Glomerular visceral epithelial cell (primary cell): Measurements from ENCODE around the gene HEATR5A.
"Not testable (repeated sequence)": the region's sequence is repeated elsewhere in the genome, so short reads cannot be mapped to it uniquely, and the experiment has no call there.

ENCODE experiments used
- DNase-seq: peaks from one replicate; pipeline ENCODE4 v3.0.0-alpha.2; 2016; ENCODE audit errors: extremely low spot score

Gene HEATR5A

DNA sequence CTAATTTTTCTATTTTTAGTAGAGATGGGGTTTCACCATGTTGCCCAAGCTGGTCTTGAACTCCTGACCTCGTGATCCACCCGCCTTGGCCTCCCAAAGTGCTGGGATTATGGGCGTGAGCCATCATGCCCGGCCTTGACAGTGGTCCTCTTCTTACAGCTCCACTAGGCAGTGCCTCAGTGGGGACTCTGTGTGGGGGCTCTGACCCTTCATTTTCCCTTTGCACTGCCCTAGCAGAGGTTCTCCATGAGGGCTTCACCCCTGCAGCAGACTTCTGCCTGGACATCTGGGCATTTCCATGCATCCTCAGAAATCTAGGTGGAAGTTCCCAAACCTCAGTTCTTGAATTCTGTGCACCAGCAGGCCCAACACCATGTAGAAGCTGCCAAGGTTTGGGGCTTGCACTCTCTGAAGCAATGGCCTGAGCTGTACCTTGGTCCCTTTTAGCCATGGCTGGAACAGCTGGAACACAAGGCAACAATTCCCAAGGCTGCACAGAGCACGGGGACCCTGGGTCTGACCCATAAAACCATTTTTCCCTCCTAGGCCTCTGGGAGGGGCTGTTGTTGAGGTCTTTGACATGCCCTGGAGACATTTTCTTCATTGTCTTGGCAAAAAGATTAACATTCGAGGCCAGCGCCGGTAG is 90.4 kb downstream of the HEATR5A start:
- DNase-seq, result not testable (repeated sequence)

DNA sequence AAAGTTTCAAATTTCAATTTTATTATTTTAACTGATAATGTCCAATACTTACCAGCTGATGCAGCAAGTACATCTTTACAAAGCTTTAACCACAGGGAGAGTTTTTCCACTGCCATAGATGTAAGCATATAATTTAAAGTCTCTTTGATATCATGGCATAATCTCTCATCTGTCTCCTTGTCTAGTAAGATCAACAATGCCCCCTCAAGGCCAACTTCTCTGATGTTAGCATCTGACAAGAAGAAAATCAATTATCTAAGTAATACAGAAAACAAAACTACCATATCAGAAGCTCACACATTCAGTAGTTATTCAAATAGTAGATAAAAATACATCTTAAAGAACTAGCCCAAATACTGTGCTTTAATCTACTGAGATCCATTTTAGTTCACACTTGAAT is 94.2 kb downstream of the HEATR5A start:
- DNase-seq, result peak; percentile 9

DNA sequence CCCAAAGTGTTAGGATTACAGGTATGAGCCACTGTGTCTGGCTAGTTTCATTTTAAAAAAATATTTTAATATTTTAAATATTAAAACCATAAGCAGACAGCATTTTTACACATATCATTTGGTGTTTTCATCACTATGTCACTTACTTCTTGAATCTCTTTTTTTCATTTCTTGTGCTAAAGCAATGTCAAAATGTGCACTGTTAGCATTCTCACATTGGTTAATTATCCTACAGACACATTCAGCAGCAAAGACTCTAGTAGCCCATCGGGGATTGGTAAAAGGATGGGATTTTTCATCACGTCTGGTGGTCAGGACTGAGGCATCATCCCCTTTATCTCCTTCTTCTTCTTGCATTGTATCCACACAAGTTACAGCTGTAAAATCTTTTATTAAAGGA is 96.9 kb downstream of the HEATR5A start:
- no peak for DNase-seq

DNA sequence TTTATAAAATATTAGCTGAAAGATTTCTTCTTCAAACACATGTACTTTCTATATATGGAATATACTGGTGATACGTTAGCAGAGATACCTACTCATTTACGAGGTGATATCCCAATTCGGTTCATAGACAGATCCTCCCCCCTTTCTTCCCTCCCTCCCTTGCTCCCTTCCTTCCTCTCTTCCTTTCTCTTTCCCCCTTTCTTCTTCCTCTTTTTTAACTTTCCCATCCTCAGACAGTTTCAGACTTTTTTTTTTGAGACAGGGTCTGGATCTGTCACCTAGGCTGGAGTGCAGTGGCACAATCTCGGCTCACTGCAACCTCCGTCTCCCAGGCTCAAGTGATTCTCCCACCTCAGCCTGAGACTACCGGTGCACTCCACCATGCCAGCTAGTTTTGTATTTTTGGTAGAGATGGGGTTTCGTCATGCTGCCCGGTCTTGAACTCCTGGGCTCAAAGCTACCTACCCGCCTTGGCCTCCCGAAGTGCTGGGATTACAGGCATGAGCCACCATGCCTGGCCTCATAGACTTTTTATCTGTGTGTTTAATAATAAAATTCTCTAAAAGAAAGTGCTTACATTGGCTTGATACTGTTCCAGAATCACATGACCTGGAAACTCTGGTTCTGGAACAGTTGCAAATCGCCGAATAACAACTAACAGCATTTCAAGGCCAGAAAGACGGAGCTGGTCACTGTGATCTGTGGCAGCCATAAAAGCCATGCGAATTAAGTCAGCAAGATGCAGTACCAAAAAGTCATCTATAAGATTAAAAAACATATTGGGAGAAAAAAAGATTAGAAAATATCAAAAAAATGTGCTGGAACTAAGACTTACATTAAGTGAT is 99.2 kb downstream of the HEATR5A start:
- DNase-seq, result no peak

DNA sequence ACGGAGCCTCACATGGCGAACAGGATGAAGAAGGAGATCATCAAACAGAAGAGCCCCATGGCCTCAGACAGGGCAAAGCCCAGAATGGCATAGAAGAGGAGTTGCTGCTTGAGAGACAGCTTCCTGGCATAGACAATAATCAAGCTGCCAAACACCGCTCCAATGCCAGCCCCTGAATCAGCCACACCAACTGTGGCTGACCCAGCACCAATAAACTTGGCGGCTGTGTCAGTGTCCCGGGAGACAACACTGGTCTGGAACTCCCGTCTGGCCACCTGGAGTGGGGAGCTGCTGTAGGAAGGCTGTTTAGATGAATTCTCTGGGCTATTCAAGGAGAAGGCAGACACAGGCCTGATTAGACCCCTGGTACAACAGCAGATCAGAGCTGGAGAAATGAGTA is 100.1 kb downstream of the HEATR5A start:
- no peak for DNase-seq

DNA sequence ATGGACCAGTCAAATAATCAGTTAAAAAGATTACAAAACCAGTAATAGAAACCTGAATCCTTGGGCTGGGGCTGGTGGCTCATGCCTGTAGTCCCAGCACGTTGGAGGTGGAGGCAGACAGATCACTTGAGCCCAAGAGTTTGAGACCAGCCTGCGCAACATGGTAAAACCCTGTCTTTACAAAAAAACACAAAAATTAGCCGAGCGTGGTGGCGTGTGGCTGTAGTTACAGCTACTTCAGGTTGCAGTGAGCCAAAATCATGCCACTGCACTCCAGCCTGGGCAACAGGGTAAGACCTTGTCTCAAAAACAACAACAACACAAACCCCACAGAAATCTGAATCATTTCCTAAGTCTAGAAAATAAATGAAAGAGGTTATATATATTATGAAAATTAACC is 100.6 kb downstream of the HEATR5A start:
- DNase-seq, result no peak

DNA sequence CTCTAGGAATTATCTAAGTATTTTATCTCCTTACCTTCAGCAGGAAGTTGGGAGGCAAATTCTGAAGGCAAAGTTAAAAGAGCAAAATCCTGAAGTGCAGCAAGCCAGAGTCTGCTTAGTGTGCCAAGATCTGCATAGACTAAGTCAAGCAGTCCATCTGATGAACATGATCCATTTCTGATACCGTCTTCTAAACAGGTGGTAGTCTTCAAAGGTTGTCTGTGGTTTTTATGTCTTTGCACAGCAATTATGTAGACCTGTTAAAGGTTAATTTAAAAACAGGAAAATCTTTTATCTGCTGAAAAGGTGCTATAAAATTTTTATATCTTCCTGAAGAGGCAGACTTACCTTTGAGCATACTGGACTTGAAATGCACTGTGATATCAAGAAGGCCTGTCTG is 107.4 kb downstream of the HEATR5A start:
- DNase-seq, result no peak

DNA sequence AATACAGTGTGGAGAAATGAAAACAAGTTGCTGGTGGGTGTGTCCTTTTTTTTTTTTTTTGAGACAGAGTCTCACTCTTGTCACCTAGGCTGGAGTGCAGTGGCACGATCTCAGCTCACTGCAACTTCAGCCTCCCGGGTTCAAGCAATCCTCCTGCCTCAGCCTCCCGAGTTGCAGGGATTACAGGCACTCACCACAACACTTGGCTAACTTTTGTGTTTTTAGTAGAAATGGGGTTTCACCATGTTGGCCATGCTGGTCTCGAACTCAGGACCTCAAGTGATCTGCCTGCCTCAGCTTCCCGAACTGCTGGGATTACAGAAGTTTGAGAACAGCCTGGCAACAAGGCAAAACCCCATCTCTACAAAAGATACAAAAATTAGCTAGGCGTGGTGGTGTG is 108.0 kb downstream of the HEATR5A start:
- DNase-seq, result not testable (repeated sequence)

DNA sequence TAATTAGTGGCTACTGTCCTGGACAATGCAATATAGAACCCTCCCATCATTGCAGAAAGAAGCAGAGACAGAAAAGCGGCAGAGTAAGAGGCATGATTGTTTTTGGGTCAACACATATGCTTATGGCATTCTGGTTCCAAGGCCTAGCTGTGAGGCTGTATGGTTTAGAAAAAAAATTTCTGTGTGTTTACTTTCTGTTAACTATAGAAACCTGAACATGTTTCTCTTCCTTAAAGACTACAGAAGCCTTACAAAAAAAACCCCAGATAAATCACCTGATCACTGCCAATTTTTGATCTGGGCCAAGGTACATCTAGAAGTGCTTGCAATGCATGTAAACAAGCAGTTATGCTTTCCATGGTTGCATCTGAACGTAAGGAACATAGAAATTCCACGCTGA is 112.7 kb downstream of the HEATR5A start:
- no peak for DNase-seq

DNA sequence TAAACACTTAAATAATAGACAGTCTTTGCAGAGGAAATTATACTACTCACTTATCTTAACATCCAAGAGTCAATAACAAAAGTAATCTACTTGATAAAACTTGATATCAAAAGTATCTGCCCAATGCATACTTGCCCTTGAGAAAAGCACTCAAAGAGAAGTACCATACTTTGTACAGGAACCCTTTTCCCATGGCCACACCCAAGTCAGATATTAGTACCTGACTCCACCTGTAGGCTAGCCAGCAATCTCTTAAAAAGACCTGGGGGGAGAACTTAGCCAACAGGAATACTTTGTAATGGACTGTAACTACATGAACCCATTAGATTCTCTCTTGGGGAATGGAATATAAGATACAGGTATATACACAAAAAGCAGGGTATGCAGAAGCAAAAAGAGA is 113.2 kb downstream of the HEATR5A start:
- DNase-seq, result no peak

DNA sequence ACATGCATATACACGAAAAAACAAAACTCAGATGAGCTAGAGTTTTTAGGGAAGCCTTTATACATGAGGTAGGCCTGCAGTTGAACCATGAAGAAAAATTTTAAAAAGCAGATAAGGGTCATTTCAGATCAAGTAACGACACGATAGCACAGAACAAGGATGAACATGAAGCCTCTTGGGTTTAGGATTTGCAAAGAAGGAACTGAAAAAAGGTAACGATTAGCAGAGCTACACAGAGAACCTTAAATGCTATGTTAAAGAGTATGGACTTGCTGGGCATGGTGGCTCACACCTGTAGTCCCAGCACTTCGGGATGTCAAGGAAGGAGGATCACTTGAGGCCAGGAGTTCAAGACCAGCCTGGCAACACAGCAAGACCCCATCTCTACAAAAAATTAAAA is 116.7 kb downstream of the HEATR5A start:
- DNase-seq, result no peak

DNA sequence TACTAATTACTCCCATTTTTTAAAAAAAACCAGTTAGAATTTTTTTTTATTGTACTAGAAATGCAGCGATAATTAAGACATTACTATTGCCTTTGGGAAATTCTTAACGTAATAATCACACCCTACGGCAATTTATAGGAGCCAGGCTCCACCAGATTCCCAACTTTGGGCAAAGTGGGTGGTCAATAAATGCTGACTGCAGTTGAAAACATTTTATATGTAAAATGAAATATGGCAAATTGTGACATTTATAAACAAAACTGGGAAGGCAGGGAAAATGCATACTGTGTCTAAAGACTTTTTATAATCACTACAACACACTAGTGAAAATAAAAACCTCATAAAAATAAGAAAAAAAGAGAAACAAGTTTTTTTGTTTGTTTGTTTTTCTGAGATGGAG is 119.5 kb downstream of the HEATR5A start:
- no peak for DNase-seq

DNA sequence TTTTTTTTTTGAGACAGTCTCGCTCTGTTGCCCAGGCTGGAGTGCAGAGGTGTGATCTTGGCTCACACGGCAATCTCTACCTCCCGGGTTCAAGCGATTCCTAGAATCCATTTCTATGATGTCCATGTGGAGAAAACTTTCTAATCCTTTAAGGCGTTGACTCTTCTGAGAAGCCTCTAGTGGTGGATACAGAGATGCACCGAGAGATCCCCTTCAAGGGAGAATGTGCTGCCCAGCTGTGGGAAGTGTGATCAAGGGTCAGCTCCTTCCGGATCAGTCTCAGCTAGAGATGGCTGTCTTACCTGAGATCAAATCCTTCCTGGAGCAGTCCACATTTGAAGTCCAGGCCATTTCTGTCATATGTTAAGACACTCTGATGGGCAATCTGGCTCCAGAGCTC is 120.1 kb downstream of the HEATR5A start:
- DNase-seq, result no peak

DNA sequence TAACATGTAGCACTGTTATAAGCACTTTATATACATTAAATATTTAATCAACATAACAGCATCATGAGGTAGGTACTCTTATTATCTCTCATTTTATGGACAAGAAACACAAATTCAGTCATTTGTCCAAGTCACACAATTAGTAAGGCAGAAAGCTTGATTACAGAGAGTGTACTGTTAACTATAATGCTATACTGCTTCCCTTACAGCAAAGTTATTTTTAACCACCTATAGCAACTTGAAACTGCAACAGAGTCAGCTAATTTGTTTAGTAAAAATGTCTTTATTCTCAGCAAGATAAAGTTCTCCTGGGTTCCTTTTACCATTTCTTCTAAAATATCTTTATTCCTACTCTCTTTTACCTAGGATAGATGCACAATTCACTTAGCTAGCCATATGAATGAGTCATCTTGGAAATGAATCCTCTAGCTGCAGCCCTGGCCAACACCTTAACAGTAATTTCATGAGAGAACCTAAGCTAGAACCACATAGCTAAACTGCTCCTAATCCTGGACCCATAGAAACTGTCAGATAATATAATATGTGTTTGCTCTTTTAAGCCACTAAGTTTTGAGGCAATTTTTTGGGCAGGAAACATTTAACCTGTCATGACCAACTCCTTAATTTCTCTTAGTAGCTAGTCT is 122.5 kb downstream of the HEATR5A start:
- no peak for DNase-seq

DNA sequence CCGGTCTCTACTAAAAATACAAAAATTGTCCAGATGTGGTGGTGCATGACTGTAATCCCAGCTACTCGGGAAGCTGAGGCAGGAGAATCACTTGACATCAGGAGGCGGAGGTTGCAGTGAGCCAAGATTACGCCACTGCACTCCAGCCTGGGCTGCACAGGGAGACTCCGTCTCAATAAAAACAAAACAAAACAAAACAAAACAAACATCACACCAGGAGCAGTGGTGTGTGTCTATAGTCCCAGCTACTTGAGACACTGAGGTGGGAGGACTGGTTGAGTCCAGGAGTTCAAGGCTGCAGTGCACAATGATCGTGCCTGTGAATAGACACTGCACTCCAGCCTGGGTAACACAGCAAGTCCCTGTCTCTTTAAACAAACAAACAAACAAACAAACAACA is 123.2 kb downstream of the HEATR5A start:
- DNase-seq, result no peak

DNA sequence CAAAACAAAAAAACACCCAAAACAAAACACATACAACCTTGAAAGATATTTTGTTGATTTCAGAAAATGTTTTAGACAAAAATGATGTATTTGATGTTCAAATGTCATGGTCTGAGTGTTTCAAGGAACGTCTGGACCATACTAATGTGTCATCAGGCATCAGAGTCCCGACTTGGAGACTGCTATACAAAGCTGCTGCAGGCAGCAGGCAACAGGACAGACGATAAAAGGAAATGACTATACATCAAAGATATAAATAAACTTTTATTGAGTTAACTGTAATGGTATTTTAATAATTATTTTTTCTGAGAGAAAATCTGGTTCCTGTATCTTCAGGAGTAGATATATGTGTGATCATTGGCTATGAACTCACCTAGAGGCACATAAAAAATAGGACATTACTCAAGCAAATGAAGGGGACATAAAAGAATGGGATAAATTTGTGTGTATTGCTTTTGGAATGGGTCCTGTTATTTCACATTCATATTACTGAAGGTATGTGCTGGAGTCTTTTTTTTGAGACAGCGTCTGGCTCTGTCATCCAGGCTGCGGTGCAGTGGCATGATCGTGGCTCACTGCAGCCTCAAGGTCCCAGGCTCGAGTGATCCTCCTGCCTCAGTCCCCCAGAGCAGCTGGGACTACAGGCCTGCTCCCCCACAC is 125.5 kb downstream of the HEATR5A start:
- no peak for DNase-seq

DNA sequence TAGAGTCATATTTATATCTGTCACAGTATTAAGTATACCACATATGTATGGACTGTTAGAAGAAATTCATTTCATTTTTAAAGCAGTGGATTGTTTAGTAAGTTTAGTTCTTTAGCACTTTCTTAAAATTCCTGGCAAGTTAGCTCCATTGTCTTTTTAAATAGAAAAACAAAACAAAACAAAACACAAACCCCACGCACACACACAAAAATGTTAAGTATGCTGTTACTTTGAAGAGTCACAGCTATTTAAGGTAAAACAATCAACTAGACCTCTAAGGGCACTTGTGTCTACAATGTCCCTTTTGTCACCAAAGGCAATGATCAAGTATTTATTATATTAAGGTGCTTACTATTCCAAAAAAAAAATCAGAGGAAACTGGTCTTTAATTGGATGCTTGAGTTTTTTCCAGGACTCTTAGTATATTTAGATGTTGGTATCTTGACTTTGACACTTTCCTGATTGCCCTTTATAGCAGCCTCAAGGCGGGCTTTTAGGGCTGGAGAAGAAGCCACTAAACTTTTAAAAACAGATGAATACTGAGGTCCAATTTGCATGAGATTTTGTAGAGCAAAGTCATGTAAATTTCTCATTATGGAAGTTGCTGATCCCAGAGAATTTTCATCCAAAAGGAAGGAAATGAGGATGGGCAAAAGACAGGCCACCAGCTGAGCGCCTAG is 127.3 kb downstream of the HEATR5A start:
- DNase-seq, result no peak

DNA sequence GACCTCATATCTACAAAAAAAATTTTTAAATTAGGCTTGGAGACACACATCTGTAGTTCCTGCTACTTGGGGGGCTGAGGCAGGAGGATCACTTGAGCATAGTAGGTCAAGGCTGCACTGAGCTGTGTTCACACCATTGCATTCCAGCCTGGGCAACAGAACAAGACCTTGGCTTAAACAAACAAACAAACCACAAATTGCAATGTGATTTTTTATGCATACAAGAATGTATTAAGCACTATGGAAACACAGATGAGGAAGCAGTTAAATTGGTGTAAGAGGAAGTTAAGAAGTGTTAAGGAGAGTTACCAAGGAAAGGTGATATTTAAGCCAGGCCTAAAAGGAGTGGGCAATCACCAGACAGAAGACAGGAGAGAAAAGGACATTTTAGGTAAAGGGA is 129.1 kb downstream of the HEATR5A start:
- DNase-seq, result no peak

DNA sequence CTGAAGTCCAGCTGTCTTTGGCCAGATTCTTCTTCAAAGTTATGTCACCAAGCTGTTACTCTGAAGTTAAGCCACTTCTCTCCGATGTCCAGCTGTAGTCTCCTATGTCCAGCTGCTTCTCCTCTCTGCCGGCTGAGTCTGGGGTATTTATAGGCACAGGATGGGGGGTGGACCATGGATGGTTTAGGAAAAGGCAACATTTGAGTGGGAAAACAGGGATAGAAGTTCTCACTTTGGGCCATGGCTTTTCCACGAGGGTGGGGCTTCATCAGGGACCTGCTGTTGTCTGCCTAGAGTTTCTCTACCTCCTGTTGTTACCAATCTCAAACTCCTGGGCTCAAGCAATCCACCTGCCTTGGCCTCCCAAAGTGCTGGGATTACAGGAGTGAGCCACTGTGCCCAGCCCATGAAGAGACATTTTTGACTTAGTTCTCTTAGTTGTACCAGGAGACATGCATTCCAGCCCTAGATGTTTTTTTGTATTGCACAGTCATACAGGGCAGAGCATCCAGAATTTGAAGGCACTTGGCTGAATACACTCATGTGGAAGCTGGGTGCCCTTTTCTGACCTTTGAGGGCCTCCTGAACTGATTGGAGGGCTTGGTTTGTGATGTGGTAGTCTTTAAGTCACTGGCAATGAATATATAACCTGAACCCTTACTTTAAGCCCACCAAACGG is 132.9 kb downstream of the HEATR5A start:
- DNase-seq, result no peak

DNA sequence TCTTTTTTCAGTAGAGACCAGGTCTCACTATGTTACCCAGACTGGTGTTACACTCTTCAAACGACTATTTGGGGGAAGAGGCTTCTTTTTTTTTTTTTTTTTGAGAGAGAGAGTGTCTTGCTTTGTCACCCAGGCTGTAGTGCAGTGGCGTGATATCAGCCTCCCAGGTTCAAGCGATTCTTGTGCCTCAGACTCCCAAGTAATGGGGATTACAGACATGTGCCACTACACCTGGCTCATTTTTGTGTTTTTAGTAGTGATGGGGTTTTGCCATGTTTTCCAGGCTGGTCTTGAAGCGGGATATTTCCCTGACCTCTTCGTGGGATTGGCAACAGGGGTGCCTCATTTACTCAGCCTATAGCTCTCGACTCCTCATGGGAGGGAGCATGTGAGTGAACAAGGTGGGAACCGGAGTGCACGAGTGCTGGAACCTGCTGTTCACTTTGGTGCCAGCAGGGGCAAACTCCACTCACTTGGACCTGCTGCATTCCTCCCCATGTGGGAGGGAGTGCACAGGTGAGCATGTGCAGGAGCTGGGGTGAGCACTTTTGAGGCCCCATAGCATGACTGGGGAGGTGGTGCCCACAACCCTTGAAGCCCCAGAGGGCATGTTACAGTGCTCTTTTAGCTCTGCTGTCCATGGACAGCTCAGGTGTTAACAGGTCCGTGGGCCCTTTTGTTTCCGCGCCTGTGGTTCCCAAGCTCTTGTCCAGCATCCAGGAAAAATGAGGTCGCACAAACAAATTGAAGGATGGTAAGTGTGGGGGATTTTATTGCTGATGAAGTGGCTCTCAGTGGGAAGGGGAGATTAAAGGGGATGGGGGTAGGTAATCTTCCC is 133.7 kb downstream of the HEATR5A start:
- DNase-seq, result no peak
